NCI-H2029 treated with DMSO at 0.1 percent for 48 hours (cell line): ENCODE measurements around the gene PHF2.

ENCODE experiments used
- DNase-seq: peaks from one replicate; lab custom pipeline; 2025; lab: John Stamatoyannopoulos, UW

The PHF2 gene

DNA sequence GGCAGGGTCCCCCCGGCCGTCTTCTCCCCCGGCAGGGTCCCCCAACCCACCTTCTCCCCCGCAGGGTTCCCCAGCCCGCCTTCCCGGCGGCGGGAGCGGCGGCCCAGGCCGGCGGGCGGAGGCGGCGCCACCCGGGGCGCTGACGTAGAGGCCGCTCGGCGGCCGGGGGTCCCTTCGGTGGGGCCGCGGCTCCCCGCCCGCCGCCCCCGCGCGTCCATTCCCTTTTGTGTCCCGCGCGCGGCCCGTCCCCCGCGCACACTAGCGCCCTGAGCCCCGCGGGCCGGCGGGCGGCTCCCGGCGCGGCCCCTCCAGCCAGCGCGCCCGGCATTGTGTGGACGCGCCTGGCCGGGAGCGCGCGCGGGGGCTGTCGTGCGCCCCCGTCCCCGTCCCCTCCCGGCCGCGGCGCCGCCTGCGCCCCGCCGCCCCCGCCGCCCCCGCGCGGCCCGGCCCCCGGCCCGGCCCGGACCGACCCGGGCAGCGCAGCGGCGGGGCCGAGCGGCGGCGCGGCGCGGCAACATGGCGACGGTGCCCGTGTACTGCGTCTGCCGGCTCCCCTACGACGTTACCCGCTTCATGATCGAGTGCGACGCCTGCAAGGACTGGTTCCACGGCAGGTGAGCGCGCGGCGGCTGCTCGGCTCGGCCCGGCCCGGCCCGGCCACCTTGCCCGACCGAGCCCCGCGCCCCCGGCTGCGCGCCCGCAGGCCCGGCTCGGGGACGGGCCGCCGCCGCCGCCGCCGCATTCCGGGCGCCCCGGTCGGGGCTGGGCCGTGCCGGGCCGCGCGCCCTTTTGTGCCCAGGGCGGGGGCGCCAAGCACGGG, at the start of gene PHF2:
TSS of gene PHF2 (plus strand) at position 327 of the 820 bp plus-strand sequence. CDS start at position 517, 190 bp downstream.
- DNase-seq = no peak

DNA sequence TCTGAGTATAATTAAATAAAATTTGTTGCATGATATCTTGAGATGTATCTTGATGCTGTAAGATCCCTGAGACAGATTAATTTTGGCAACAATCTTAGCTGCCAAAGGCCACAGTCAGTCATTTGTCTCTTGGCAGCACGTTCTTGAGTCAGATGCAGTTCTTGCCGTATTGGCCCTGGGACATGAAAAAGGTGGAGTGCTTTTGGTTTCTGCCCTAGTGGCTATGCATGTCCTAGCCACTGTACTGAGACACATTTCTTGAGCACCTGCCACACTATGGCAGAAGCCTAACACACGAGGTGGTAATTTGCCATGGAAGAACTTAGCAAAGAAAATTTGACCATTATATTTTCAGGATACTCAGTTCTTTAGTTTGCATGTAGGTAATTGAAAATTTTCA, 45.0 kb upstream of the PHF2 start:
- no peak for DNase-seq

DNA sequence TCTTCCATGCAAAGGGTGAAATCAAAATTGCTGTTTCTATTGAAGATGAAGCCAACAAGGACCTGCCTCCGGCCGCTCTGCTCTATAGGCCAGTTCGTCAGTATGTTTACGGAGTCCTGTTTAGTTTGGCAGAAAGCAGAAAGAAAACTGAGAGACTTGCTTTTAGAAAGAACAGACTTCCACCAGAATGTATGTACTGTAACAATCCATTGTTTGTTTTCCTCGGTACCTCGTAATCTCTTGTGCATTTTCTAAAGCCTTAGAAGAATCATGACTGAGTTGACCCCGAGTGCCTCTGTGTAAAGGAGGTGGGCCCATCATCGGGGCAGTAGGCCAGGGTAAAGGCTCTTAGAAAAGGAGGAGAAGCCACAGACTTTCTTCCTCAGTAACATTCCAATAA, 44.2 kb upstream of the PHF2 start:
- no peak for DNase-seq

DNA sequence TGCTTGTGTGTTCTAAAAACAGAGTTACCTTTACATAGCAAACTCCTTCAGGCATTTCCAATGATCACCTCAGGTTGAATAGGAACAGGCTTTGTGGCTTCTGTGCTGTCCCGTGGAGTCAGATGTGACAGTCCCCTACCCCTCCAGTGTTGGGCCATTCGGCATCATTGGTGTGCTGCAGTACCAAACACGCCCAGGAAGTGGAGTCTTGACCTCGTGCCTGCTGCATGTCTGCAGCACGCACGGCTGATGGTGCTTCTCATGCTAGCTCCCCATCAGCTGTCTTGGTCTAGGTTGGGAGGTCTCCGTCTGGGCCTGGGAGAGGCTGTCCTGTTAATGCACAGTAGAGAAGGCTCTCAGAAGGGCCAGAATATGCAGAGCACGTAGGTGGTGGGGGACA, 42.5 kb upstream of the PHF2 start:
- no peak for DNase-seq

DNA sequence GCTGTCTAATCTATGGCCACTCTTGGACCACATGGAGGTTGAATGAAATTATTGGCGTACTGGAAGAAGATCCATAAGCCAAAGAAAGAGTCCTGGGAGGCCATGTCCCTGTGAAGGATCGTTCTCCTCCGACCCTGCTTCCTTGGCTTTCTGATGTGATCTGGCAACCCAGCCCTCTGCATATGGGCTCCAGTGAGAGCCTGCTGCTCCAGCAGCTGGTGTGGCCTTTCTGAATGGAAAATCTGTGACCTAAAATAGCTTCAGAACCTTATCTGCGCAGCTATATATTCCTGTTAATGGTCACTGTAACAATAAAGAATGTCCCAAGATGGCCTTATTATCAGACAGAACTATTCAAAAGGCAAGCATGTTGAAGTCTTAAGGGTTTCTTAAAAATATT, 40.2 kb upstream of the PHF2 start:
- no peak for DNase-seq

DNA sequence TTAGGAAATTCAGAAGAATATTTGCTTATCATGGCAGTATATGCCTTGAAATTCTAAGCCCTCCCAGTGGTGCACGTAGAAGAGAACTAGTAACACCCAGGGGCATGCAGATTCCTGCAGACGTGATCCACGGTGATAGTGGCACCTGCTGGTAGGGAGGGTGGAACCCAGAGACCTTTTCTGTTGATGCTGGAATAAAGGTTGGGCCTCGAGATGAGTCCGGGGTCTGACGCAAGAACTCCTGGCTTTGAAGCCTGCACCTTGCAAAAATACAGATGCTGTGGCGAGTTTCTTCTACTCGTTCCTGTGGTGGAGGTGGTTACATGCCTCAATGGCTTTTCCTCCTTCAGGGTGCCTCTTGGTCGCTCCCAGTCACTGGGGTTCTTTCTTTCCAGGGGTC, 39.5 kb upstream of the PHF2 start:
- DNase-seq = no peak

DNA sequence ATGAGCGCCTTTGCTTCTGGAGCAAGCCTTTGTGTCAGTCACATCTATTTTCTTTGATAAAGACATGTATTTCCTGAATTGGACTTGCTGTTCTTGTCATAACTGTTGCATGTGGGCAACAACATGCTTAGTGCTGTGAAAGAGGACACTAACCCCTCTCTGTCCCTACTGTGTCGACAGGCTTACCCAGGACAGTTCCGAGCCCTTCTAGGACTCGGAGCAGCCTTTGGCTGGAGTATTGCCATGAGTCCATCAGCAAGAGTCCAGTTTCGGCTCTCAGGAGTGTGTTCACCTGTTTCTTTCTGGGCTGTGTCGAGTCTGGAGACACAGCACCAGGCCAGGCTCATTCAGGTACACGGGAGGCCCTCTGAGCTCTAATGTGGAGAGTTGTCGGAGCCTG, 36.1 kb upstream of the PHF2 start:
- no peak for DNase-seq

DNA sequence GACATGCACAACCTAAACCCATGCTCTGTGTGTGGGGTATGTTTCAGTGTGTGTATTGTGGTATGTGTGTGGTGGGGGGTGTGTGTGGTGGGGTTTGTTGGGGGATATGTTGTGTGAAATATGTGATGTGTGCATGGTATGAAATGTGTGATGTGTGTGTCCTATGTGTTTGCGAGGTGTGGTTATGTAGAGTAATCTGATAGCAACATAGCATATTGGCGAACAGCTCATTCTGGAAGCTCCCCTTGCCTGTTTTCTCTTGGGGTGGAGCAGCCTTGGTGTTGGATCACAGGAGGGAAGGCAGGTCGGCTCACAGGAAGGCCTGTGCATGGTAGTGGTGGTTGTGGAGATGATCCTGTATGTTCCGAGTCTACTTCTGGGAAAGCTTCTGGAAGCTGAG, 35.4 kb upstream of the PHF2 start:
- DNase-seq = no peak

DNA sequence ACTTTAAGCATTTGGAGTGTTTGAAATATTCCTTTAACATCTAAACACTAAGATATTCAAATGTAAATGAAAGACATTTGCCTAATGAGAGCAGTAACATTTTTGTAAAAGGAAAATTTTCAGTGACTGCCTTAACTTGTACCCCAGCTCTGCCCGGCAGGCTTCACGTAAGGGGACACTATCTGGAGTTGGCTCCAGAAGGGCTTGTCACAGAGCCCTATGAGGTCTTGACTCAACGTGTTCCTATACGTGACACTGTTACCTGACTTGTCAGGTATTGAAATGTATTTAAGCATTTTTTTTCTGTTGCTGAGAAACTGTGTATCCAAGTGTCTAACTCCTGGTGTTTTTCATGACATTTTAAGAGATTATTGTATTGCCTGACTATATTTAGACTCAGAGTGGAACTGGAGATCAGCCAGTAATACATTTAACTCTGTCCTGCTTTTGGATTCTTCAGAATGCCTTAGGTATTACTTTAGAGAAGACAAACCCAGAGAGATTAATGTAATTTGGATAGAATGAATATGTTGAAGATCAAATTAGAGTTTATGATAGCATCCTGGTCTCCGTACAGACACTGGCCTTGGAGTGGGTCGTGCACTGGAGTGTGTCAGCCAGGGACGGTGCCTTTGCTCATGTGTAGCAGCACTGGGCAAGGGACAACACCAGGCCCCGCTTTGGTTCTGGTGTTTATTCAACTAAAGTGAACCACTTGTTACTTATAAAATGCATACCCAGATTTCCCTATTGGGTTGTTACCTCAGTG, 34.6 kb upstream of the PHF2 start:
- DNase-seq = no peak

DNA sequence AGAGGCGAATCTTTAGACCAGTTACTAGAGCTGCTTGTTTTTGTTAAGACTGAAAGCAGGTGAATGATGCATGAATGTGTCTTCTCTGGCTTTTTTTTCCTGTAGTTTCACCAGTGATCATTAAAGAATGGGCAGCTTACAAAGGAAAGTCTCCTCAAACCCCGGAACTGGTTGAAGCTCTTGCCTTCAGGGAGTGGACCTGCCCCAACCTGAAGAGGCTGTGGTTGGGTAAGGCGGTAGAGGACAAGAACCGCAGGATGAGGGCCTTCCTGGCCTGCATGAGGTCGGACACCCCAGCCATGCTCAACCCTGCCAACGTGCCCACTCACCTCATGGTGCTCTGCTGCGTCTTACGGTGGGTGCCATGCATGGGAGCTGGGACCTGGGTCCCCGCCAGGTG, 33.3 kb upstream of the PHF2 start:
- no peak for DNase-seq

DNA sequence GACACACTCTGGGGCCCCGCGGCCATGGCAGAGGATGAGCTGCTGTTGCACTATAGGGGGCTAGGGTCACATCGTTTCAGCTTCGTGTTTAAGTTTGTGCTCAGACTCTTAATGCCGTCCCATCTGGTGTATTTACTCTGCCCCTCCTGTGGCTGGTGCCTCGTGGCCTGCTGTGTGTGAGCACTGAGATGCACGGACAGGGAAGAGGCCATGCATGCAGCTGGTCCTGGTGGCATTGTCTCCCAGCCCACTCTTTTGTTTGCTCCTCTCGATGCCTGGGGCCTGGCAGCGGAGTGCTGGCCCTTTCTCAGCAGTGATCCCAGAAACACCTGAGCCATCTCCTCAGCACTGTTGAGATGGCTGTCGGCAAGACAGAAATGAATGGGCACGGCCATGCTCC, 30.0 kb upstream of the PHF2 start:
- DNase-seq = no peak

DNA sequence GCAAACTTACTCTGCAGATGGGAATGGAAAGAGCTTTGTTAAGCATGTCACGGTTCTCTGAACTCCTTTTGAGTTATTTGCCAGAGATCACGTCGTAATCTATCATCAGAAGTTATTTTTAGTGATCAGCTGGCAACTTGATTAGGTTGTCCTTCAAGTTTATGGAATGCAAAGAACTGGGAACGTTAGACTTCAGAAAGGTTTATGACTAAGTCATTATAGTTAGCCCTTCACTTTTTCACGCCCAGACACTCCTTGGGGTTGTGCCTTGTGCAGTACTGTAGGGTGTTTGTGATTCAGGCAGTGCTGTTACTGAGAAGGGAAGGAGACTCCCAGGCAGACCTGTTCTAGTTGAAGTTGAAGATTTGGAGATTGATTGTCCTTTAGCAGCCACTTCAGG, 26.8 kb upstream of the PHF2 start:
- no peak for DNase-seq

DNA sequence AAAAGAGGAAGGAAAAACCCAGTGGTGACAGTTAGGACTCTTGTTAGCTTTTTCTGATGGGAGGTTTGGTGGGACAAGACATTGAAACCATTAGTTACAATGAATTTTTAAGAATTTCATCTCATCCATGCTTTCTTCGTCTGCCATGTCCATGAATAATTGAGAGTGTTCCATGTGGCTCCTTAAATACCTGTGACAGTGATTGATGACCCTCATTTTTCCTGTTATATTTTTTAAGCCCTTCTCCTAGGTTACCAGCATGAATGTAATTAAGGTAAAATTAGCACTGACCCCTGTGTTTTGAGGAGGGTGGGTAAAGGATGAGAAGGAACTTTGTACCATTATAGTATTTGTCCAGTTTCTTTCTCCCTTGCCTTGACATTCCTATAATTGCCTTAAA, 23.5 kb upstream of the PHF2 start:
- DNase-seq = no peak

DNA sequence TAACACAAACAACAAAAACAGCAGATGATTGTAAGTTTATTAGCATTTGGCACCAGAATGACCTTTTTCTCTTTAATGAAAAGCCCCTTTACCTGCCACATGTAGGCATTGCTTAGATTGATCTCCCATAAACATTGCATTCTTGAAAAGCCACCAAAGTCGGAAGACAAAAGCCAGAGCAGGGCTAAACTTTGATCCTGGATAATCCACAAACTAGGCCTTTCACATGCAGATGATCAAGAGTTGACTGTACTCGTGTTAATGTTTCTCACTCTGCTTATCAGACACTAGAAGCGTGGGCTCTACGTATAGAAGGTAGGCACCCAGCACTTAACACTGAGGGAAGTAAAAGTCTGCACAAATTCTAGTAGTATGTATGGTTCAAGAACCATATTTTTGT, 21.0 kb upstream of the PHF2 start:
- DNase-seq = no peak

DNA sequence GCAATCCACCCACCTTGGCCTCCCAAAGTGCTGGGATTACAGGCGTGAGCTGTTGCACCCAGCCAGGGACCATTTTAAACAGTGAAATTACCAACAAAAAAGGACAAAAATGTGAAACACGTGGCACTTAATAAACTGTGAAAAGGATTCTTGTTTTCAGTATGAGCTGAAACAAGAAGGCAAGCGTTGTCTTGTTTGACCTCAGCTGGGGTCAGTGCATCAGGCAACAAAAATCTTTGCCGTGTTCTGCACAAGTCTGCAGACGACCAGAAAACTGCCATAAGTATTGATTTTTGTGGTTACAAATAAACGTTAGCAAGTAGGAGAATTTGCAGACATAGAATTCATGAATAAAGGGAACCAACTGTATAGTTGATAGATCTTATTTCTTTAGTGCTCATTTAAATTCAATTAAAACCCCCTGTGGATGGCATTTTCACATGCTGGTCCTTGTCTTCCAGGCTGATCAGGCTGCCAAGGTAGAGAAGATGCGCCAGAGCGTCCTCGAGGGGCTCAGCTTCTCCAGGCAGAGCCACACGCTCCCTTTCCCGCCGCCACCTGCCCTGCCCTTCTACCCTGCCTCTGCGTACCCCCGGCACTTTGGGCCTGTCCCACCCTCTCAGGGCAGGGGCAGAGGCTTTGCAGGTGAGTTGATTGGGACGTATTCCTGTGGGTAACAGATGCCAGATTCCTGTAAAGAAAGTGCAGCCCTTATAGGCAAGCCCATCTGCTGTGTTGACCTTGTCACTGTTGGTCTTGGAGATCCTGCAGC, 18.8 kb upstream of the PHF2 start:
- no peak for DNase-seq

DNA sequence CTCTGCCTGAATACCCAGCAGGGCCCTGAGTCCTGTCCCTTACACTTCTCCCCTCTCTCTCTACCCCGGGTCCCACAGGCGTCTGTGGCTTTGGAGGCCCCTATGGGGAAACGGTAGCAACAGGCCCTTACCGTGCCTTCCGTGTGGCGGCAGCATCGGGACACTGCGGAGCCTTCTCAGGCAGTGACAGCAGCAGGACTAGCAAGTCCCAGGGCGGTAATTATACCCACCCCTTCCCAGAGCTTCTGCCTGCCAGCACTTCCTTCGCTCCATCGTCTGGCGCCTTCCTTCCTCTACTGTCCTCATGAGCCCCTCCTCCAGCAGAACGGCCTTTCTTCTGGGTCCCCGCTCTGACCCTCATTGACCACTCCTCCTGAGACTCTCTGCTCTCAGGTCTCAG, 17.9 kb upstream of the PHF2 start:
- DNase-seq = no peak

DNA sequence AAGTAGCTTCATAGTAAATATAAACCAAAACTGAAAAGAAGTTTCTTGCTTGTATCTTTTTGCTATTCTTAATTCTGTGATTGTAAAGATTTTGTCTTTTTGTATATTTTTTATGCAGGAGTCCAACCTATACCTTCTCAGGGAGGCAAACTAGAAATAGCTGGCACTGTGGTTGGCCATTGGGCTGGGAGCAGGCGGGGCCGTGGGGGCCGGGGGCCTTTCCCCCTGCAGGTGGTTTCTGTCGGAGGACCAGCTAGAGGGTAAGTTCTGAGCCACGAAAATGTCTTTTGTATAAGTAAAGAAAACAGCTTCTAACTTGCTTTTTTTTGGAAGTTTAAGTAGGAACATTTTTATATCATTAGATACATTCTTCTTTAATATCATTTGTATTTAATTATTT, 15.4 kb upstream of the PHF2 start:
- no peak for DNase-seq

DNA sequence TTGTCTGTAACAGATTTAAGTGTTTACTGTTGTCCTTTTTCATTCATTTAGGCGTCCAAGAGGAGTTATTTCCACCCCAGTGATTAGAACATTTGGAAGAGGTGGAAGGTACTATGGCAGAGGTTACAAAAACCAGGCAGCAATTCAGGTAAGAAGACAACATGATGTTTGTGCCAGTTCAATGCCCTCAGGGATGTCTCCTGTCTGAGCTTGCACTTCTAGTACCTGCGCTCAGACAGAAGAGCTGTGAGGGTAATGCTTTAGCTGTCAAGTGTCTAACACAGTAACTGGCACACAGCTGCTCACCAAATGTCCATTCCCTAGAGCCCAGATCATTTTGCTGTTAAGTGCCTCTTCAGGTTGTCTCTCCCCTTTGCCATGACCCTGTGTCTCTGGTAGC, 14.2 kb upstream of the PHF2 start:
- DNase-seq = no peak

DNA sequence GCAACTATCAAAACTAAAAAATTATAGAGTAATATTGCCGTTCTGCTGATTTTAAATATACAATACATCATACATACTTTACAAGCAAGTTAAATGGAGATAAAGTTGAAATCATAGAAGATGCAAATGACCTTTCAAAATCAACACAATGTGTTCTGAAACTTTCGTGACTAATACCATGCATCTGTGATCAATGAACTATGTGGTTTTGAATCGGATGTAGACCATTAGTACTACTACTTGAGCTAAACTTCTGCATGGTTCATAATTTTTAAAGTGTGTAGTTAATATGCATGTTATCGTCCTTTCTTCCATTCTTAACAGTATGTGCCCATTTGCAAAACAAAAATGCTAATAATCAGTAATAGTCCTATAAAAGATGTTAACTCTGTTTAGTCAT, 11.3 kb upstream of the PHF2 start:
- no peak for DNase-seq

DNA sequence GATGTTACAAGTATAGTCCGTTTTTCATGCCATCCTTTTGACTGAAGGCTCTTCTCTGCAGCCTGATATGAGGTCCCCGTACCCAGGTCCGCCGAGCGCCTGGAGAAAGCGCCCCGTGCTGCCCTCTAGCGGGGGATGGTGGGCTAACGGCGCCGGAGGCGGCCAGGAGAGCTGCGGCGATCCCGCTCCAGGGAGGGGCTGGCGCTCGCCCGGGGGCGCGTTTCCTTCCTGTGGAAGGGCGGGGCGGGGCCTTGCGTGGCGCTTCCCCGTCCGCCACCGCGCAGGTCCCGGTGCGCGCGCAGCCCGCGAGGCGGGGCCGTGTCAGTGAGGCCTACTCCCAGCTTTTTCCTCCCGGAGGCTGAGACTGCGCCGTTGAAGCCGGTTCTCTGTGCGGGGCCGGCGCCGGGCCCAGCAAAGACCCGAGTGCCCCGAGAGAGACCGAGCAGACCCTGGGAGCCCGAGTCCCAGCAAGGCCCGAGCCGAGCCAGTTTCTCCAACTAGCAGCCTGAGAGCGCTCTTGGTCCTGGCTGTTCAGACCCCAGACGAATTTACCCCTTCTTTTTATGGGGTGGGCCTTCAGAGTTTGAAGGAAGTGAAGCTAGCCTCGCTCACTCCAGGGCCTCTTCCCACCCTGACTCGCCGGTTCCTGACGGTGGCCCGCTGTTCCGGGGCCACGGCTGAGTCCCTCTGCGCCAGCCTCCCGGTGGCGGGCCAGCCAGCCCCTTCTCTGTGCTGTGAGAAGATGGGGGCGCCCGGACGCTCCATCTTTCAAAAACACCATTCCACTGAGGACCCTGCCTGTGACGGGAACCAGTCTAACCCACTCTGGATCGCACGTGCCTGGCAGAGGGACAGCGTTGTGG, 9.7 kb upstream of the PHF2 start:
- DNase-seq = peak; percentile 85

DNA sequence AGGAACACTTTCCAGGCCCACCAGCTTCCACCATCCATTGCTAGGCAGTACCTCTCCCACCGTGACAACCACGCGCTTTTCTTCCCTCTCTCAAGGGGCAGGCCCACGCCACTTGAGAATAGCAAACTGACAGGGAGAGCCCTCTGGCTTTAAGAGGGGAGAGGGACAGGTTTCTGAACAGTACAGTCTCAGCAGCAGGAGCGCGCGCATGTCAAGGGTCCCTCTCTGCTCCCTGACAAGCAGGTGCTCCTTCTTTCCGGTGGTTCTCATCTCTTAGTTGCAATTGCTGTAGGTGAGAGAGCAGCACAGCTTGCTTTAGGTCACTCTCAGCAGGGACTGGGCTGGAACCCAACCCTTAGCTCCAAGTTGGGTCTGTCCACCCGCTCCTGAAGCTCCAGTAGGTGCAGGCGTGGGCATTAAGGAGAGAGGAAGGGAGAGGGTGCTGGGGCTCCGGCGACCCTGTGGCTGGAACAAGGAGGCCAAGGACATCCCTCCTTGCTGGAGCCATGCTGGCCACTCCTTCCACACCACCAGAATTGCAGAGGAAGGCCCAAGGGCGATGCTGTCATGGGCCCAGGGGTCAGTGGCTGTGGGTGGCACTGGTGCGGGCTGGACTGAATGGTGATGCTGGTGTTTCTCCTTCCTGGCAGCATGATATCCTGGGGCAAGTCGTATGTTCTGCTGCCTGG, 9.0 kb upstream of the PHF2 start:
- no peak for DNase-seq
